Stimulated activated CD8-positive, alpha-beta memory T cell treated with anti-CD3 and anti-CD28 coated beads, Interleukin-4, amount 100 ng/mL, for 1 hour (primary cell): ENCODE measurements around the gene PLPPR5.

Experiments
- DNase-seq, 2 donors: peaks; one replicate each; pipeline ENCODE4 v3.0.0-alpha.2; 2020; ENCODE audit warnings: low read depth in 2 of 2, low spot score in 1 of 2

PLPPR5 gene

GRCh38 chr1:98854137-98854536 is 150.5 kb downstream of the PLPPR5 start:
- no peak for DNase-seq

- DNase-seq: no peak
Observed at GRCh38 chr1:98849969-98850636, 154.6 kb downstream of the PLPPR5 start.

- DNase-seq: no peak
Observed at GRCh38 chr1:98842241-98842640, 162.4 kb downstream of the PLPPR5 start.
